ENCODE measurements around the gene HYKK. TPM values are rescaled to one million over a fixed set of nuclear protein-coding genes. Genes with fewer than 3 reads are reported as not detected.

HYKK gene, protein sequence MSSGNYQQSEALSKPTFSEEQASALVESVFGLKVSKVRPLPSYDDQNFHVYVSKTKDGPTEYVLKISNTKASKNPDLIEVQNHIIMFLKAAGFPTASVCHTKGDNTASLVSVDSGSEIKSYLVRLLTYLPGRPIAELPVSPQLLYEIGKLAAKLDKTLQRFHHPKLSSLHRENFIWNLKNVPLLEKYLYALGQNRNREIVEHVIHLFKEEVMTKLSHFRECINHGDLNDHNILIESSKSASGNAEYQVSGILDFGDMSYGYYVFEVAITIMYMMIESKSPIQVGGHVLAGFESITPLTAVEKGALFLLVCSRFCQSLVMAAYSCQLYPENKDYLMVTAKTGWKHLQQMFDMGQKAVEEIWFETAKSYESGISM
- total RNA-seq = 4.0 and 8.0 TPM in 2 replicates

DNA sequence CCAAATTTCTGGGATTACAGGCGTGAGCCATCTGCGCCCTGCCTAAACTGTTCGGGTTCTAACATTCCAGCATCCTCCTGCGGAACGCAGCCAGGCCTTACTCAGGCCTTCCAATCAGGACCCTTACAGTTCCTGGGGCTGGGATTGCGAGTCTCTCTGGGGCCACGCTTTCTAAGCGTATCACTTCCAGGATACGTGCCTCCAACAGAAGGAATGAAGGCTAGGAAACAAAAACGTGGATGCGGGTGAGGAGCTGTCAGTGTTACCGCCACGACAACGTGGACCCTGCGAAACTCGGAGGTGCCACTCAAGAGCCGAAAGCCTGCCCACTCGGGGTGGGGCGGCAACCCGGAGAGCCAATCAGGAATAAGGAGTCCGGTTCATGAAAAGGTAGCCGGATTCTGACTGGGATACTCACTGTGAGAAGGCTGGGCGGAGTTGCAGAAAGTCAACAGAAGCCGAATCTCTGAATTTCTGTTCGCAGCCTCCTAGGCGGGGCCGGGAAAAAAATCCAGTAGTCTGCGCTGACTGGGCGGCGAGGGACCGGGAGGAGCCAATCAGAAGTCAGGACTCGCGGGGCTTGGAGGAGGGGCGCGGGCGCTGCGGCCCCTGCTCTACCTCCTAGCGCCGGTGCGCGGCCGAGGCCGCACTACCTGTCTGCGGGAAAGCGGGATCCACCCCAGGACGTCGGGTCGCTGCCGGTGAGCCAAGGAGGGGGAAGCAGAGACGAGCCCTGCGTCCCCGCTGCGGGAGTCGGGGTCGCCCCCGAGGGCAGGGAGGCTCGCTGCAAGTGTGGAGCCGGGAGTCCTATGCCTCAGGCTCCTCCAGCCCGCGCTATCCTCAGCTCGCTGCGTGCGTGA lies at the start of gene HYKK:
HYKK (plus strand) TSS at position 607 of the 860 bp plus-strand sequence. CDS start 5,512 bp downstream, outside the sequence.

DNA sequence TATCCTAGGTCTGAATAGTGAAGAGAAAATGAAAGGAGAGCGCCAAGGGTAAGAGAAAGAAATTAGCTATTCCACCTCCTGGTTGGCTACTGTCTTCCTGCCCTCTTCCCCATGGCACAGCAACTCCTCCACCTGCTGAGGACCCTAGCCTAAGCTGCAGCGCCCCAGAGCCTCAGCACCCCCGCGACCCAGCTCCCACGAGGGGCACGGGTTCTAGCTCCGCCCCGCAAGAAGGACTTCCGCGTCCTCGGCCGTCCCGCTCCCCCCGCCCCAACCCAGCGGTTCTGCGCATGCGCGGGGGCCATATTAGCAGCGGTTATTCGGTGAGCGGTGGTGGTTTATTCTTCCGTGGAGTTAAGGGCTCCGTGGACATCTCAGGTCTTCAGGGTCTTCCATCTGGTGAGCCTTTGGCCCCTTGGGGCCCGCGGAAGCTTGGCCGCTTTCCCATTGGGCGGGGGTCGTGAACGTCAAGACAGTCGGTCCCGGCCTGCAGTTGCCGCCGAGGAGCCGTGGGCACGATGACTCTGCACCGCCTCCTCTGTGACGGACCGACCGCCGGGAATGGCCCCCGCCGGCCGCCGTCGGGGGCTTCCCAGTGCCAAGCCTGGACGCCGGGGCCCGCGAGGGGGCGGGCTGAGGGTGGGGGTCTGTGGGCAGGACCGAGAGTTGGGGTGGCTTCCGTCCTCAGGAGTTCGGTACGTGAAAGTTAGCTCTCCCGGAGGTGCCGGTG lies 32.9 kb downstream of the HYKK start, which contains the start of gene PSMA4:
PSMA4 (plus strand) TSS at position 304 of the 730 bp plus-strand sequence. CDS start 1,484 bp downstream, outside the sequence.

DNA sequence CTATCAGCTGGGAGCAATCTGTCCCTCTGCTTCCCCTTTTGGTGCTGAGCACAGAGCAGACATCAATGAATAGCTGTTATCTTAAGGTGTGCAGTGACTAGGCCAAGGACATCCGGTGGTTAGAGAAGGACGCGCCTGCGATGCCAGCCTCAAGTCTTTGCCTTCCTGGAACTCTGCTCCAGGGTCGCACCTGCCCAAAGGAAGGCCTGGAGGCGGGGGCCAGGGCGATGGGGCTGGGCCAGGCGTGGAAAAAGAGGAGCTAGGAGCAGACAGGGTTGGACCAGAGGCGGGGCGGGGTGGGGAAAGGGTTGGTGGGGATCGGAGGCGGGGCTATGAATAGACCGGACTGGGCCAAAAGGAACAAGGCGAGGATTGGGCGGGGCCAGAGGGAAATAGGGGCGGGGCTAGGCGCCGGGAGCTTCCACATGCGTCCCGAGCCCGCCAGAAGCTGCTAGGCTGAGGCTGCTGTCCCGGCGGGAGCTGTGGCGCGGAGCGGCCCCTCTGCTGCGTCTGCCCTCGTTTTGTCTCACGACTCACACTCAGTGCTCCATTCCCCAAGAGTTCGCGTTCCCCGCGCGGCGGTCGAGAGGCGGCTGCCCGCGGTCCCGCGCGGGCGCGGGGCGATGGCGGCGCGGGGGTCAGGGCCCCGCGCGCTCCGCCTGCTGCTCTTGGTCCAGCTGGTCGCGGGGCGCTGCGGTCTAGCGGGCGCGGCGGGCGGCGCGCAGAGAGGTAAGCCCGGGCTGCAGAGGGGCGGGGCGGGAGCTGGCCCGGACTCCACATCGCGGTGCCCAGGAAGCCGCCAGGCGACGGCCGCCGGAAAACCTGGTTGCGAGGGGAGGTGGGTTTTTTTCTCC lies 57.9 kb downstream of the HYKK start, which contains the start of gene CHRNA5:
CHRNA5 (plus strand) TSS at position 424 of the 854 bp plus-strand sequence; CDS start at position 624, 200 bp downstream.

Other genes with a start within 250 kb of the HYKK start
- 2.9 and 3.9 TPM in 2 replicates for gene DNAJA4, start 243.0 kb upstream of the HYKK start, total RNA-seq
- gene SKIC8, start 208.0 kb upstream of the HYKK start, total RNA-seq = 50.4 and 59.5 TPM in 2 replicates
- not detected in 2 replicates for gene CRABP1, start 167.2 kb upstream of the HYKK start, total RNA-seq
- 19.6 and 42.6 TPM in 2 replicates for gene IREB2, start 69.4 kb upstream of the HYKK start, total RNA-seq
- gene PSMA4, start 32.9 kb downstream of the HYKK start, total RNA-seq = 114 and 129 TPM in 2 replicates
- gene CHRNA5, start 57.9 kb downstream of the HYKK start, total RNA-seq = 0.29 and 3.5 TPM in 2 replicates
- gene CHRNA3, start 113.4 kb downstream of the HYKK start, total RNA-seq = not detected in 2 replicates
- gene CHRNB4, start 133.6 kb downstream of the HYKK start, total RNA-seq = not detected in 2 replicates